ES-I3 (cell line): ENCODE results near the gene MAGEA8.
"Not testable (repeated sequence)": the region's sequence is repeated elsewhere in the genome, so short reads cannot be mapped to it uniquely, and the experiment has no call there.

Experiments
- H3K36me3 ChIP-seq: 2 replicates; pipeline ENCODE4 v1.6.1; 2013; ENCODE audit warnings: mild to moderate bottlenecking, low read length, control low read depth, moderate library complexity; ENCODE audit not compliant: insufficient read depth
- H3K4me1 ChIP-seq: 2 replicates; pipeline ENCODE4 v1.6.1; 2013; ENCODE audit warnings: mild to moderate bottlenecking, control low read depth, low read length; ENCODE audit not compliant: insufficient read depth
- H3K9ac ChIP-seq: 2 replicates; pipeline ENCODE4 v1.6.1; 2013; ENCODE audit warnings: low read depth, mild to moderate bottlenecking, low read length, moderate library complexity
- H3K9me3 ChIP-seq: 2 replicates; pipeline ENCODE4 v1.6.1; 2013; ENCODE audit warnings: mild to moderate bottlenecking, low read length, moderate library complexity; ENCODE audit not compliant: control insufficient read depth, insufficient read depth

MAGEA8 gene

GRCh38 chrX:149867488-149867887, 13.5 kb upstream of the MAGEA8 start:
- no peaks in the 10 kb centered on the region for H3K36me3 ChIP-seq
- H3K4me1 ChIP-seq: peaks cover 9% of the 10 kb centered on the region; the same call in 1 of the 2 replicates
- no peaks in the 10 kb centered on the region for H3K9me3 ChIP-seq
- H3K9ac ChIP-seq: no peak overlapping the region

GRCh38 chrX:149870840-149871239, 10.1 kb upstream of the MAGEA8 start:
- no peaks in the 10 kb centered on the region for H3K36me3 ChIP-seq
- no peak overlapping the region for H3K9ac ChIP-seq
- no peaks in the 10 kb centered on the region for H3K9me3 ChIP-seq
- peaks cover 9% of the 10 kb centered on the region; the same call in 1 of the 2 replicates for H3K4me1 ChIP-seq

- Histone ChIP-seq H3K9me3 (no peaks in the 10 kb centered on the region), H3K36me3 (no peaks in the 10 kb centered on the region), H3K4me1 (peaks cover 9% of the 10 kb centered on the region; the same call in 1 of the 2 replicates), H3K9ac (no peak overlapping the region)
These were observed 9.6 kb upstream of the MAGEA8 start for GRCh38 chrX:149871433-149871832.

GRCh38 chrX:149871940-149872339, 9.0 kb upstream of the MAGEA8 start:
- no peaks in the 10 kb centered on the region for H3K36me3 ChIP-seq
- H3K4me1 ChIP-seq: peaks cover 9% of the 10 kb centered on the region; the same call in 1 of the 2 replicates
- H3K9ac ChIP-seq: no peak overlapping the region
- H3K9me3 ChIP-seq: no peaks in the 10 kb centered on the region

- Histone ChIP-seq H3K9ac (no peak overlapping the region), H3K4me1 (0 out of 2 replicates have a peak, but pooled peaks cover 3% of the 10 kb centered on the region), H3K36me3 (no peaks in the 10 kb centered on the region), H3K9me3 (no peaks in the 10 kb centered on the region)
These were observed 3.8 kb upstream of the MAGEA8 start for GRCh38 chrX:149877157-149877556.

GRCh38 chrX:149877636-149878035, 3.3 kb upstream of the MAGEA8 start:
- 0 out of 2 replicates have a peak, but pooled peaks cover 3% of the 10 kb centered on the region for H3K4me1 ChIP-seq
- no peaks in the 10 kb centered on the region for H3K9me3 ChIP-seq
- no peak overlapping the region for H3K9ac ChIP-seq
- no peaks in the 10 kb centered on the region for H3K36me3 ChIP-seq

GRCh38 chrX:149890828-149891227, 9.8 kb downstream of the MAGEA8 start:
- H3K36me3 ChIP-seq, H3K4me1 ChIP-seq, H3K9me3 ChIP-seq, H3K9ac ChIP-seq: not testable (repeated sequence)

GRCh38 chrX:149898554-149898953, 17.6 kb downstream of the MAGEA8 start:
- Histone ChIP-seq H3K4me1 (peaks cover 7% of the 10 kb centered on the region), H3K36me3 (no peaks in the 10 kb centered on the region), H3K9me3 (peaks cover 4% of the 10 kb centered on the region), H3K9ac (no peak overlapping the region)

GRCh38 chrX:149903889-149904748, 23.1 kb downstream of the MAGEA8 start:
- peak overlapping the region; percentile 18; the same call in 1 of the 2 replicates for H3K9ac ChIP-seq
- H3K9me3 ChIP-seq: no peaks in the 10 kb centered on the region; the same call in 1 of the 2 replicates
- H3K4me1 ChIP-seq: peaks cover 2% of the 10 kb centered on the region; the same call in 1 of the 2 replicates
- H3K36me3 ChIP-seq: no peaks in the 10 kb centered on the region

GRCh38 chrX:149908308-149908707, 27.3 kb downstream of the MAGEA8 start:
- H3K9me3 ChIP-seq: no peaks in the 10 kb centered on the region
- H3K4me1 ChIP-seq: peaks cover 2% of the 10 kb centered on the region; the same call in 1 of the 2 replicates
- no peaks in the 10 kb centered on the region for H3K36me3 ChIP-seq
- no peak overlapping the region for H3K9ac ChIP-seq

GRCh38 chrX:149908727-149909126, 27.7 kb downstream of the MAGEA8 start:
- no peaks in the 10 kb centered on the region for H3K36me3 ChIP-seq
- no peak overlapping the region for H3K9ac ChIP-seq
- H3K4me1 ChIP-seq: peaks cover 2% of the 10 kb centered on the region; the same call in 1 of the 2 replicates
- no peaks in the 10 kb centered on the region for H3K9me3 ChIP-seq

GRCh38 chrX:149909324-149910177, 28.6 kb downstream of the MAGEA8 start:
- H3K4me1 ChIP-seq: no peaks in the 10 kb centered on the region; the same call in 1 of the 2 replicates
- H3K9ac ChIP-seq: no peak overlapping the region
- H3K9me3 ChIP-seq: no peaks in the 10 kb centered on the region
- H3K36me3 ChIP-seq: no peaks in the 10 kb centered on the region

- Histone ChIP-seq H3K36me3 (no peaks in the 10 kb centered on the region), H3K9ac (no peak overlapping the region), H3K9me3 (no peaks in the 10 kb centered on the region), H3K4me1 (no peaks in the 10 kb centered on the region)
These were observed 29.3 kb downstream of the MAGEA8 start for GRCh38 chrX:149910178-149910695.

GRCh38 chrX:149916745-149917392, 35.9 kb downstream of the MAGEA8 start:
- Histone ChIP-seq H3K36me3 (no peaks in the 10 kb centered on the region), H3K9ac (no peak overlapping the region), H3K4me1 (no peaks in the 10 kb centered on the region), H3K9me3 (no peaks in the 10 kb centered on the region)
